Retinal pigment epithelial cell (primary cell): ENCODE measurements around the gene KIRREL1.

Experiments
- DNase-seq: peaks from one replicate; pipeline ENCODE4 v3.0.0-alpha.2; 2010; ENCODE audit warnings: low read depth
- H3K4me3 ChIP-seq: 2 replicates; pipeline ENCODE4 v1.5.1; 2011; ENCODE audit warnings: mild to moderate bottlenecking, low read length, control low read depth, moderate library complexity
- CTCF ChIP-seq: conservative IDR thresholded peaks from 2 replicates; pipeline ENCODE4 v1.5.1; 2011; ENCODE audit warnings: low read depth, low read length, control low read depth, inconsistent platforms

KIRREL1 gene

GRCh38 chr1:158148468-158148867, 155.0 kb downstream of the KIRREL1 start:
- no peak for TF ChIP-seq CTCF
- DNase-seq = no peak
- no peak overlapping the region for H3K4me3 ChIP-seq

GRCh38 chr1:158149175-158149574, 155.7 kb downstream of the KIRREL1 start:
- no peak for DNase-seq
- peak overlapping the region; percentile 47 for H3K4me3 ChIP-seq
- TF ChIP-seq CTCF = no peak
